ENCODE results near the gene GFAP.
"Not testable (repeated sequence)": the region's sequence is repeated elsewhere in the genome, so short reads cannot be mapped to it uniquely, and the experiment has no call there.

GFAP gene

GRCh38 chr17:44952946-44953475, 37.7 kb upstream of the GFAP start:
- no peak for DNase-seq (ENCODE audit: low spot score)
- in situ Hi-C loops (cut with MboI; ENCODE audit: low sequenced_read_pairs, unreplicated experiment), result no loop called here
- TF ChIP-seq CTCF (IDR thresholded peaks at IDR 0.05; ENCODE audit: borderline replicate concordance, control extremely low read depth, extremely low read depth, insufficient read depth, missing control alignments), result no peak

GRCh38 chr17:44948315-44948795, 33.1 kb upstream of the GFAP start:
- in situ Hi-C loops (cut with MboI; ENCODE audit: low sequenced_read_pairs, unreplicated experiment), result no loop called here
- no peak for DNase-seq (ENCODE audit: low spot score)
- TF ChIP-seq CTCF (IDR thresholded peaks at IDR 0.05; ENCODE audit: borderline replicate concordance, control extremely low read depth, extremely low read depth, insufficient read depth, missing control alignments), result no peak

GRCh38 chr17:44947461-44948314, 32.4 kb upstream of the GFAP start, which contains the start of gene KIF18B:
Gene KIF18B (minus strand): TSS chr17:44947773. CDS start chr17:44936344, 11,429 bp downstream.
- TF ChIP-seq CTCF (IDR thresholded peaks at IDR 0.05; ENCODE audit: borderline replicate concordance, control extremely low read depth, extremely low read depth, insufficient read depth, missing control alignments), result no peak
- in situ Hi-C loops (cut with MboI; ENCODE audit: low sequenced_read_pairs, unreplicated experiment), result no loop called here
- peak; percentile 99 for DNase-seq (ENCODE audit: low spot score)

GRCh38 chr17:44945652-44946051, 30.4 kb upstream of the GFAP start:
- in situ Hi-C loops (cut with MboI; ENCODE audit: low sequenced_read_pairs, unreplicated experiment); DNase-seq (ENCODE audit: low spot score): not testable (repeated sequence)

- in situ Hi-C loops (cut with MboI; ENCODE audit: low sequenced_read_pairs, unreplicated experiment), result no loop called here
- no peak for DNase-seq (ENCODE audit: low spot score)
- TF ChIP-seq CTCF (IDR thresholded peaks at IDR 0.05; ENCODE audit: borderline replicate concordance, control extremely low read depth, extremely low read depth, insufficient read depth, missing control alignments), result no peak
These were observed 27.2 kb upstream of the GFAP start for GRCh38 chr17:44942456-44942855.

- TF ChIP-seq CTCF (IDR thresholded peaks at IDR 0.05; ENCODE audit: borderline replicate concordance, control extremely low read depth, extremely low read depth, insufficient read depth, missing control alignments), result no peak
- in situ Hi-C loops (cut with MboI; ENCODE audit: low sequenced_read_pairs, unreplicated experiment), result no loop called here
- DNase-seq (ENCODE audit: low spot score), result no peak
These were observed 26.5 kb upstream of the GFAP start for GRCh38 chr17:44941712-44942331.

GRCh38 chr17:44940768-44941167, 25.5 kb upstream of the GFAP start:
- in situ Hi-C loops (cut with MboI; ENCODE audit: low sequenced_read_pairs, unreplicated experiment), result no loop called here
- no peak for TF ChIP-seq CTCF (IDR thresholded peaks at IDR 0.05; ENCODE audit: borderline replicate concordance, control extremely low read depth, extremely low read depth, insufficient read depth, missing control alignments)
- DNase-seq (ENCODE audit: low spot score), result no peak

Data from GM13976 (cell line).